NCI-H1105 (cell line): ENCODE measurements around the gene NCAM2.
A peak's percentile ranks its signal among the peaks of the same experiment; 100 is the strongest.
"Not testable (repeated sequence)": the region's sequence is repeated elsewhere in the genome, so short reads cannot be mapped to it uniquely, and the experiment has no call there.

ENCODE experiments used
- DNase-seq: peaks from one replicate; lab custom pipeline; 2025; lab: John Stamatoyannopoulos, UW

The NCAM2 gene

GRCh38 chr21:21324297-21324696 is 326.1 kb downstream of the NCAM2 start:
- DNase-seq: no peak

GRCh38 chr21:21332492-21332891 is 334.3 kb downstream of the NCAM2 start:
- no peak for DNase-seq

GRCh38 chr21:21341041-21341440 is 342.8 kb downstream of the NCAM2 start:
- no peak for DNase-seq

- DNase-seq: no peak
Observed at GRCh38 chr21:21345296-21345695, 347.1 kb downstream of the NCAM2 start.

GRCh38 chr21:21345872-21346271 is 347.7 kb downstream of the NCAM2 start:
- DNase-seq: no peak

GRCh38 chr21:21366277-21366676 is 368.1 kb downstream of the NCAM2 start:
- DNase-seq: no peak

- DNase-seq: no peak
Observed at GRCh38 chr21:21367583-21367982, 369.4 kb downstream of the NCAM2 start.

GRCh38 chr21:21373969-21374368 is 375.8 kb downstream of the NCAM2 start:
- no peak for DNase-seq

GRCh38 chr21:21383126-21383525 is 384.9 kb downstream of the NCAM2 start:
- DNase-seq: no peak

GRCh38 chr21:21384977-21385376 is 386.8 kb downstream of the NCAM2 start:
- DNase-seq: no peak

- no peak for DNase-seq
Observed at GRCh38 chr21:21385404-21385803, 387.2 kb downstream of the NCAM2 start.

- DNase-seq: peak; percentile 25
Observed at GRCh38 chr21:21387916-21388315, 389.7 kb downstream of the NCAM2 start.

GRCh38 chr21:21394064-21394463 is 395.9 kb downstream of the NCAM2 start:
- DNase-seq: no peak

GRCh38 chr21:21396424-21396823 is 398.2 kb downstream of the NCAM2 start:
- no peak for DNase-seq

- DNase-seq: no peak
Observed at GRCh38 chr21:21397464-21397863, 399.3 kb downstream of the NCAM2 start.

GRCh38 chr21:21401444-21401843 is 403.2 kb downstream of the NCAM2 start:
- DNase-seq: no peak

GRCh38 chr21:21402187-21402586 is 404.0 kb downstream of the NCAM2 start:
- DNase-seq: not testable (repeated sequence)

- DNase-seq: not testable (repeated sequence)
Observed at GRCh38 chr21:21404261-21404660, 406.1 kb downstream of the NCAM2 start.

GRCh38 chr21:21406921-21407320 is 408.7 kb downstream of the NCAM2 start:
- DNase-seq: no peak

- no peak for DNase-seq
Observed at GRCh38 chr21:21412096-21412495, 413.9 kb downstream of the NCAM2 start.

- no peak for DNase-seq
Observed at GRCh38 chr21:21415741-21416140, 417.5 kb downstream of the NCAM2 start.

GRCh38 chr21:21434944-21435343 is 436.7 kb downstream of the NCAM2 start:
- no peak for DNase-seq

- DNase-seq: no peak
Observed at GRCh38 chr21:21436012-21436534, 437.9 kb downstream of the NCAM2 start.

- no peak for DNase-seq
Observed at GRCh38 chr21:21439761-21440160, 441.6 kb downstream of the NCAM2 start.

- DNase-seq: no peak
Observed at GRCh38 chr21:21457077-21457476, 458.9 kb downstream of the NCAM2 start.
